PC-3 (cell line): ENCODE measurements around the gene CACNA2D2.
A peak's percentile ranks its signal among the peaks of the same experiment; 100 is the strongest.

Experiments used
- CTCF ChIP-seq: fragments of 300-600 bp; sonication (generic); conservative IDR thresholded peaks from 2 replicates; pipeline ENCODE4 v1.5.1; 2017; ENCODE audit warnings: antibody characterized with exemption, low read depth, mild to moderate bottlenecking, low read length
- EZH2 ChIP-seq: fragments of 300-600 bp; sonication (generic); IDR thresholded peaks from one replicate; pipeline ENCODE4 v1.6.1; 2017; ENCODE audit warnings: antibody characterized with exemption, mild to moderate bottlenecking, low read length; ENCODE audit not compliant: unreplicated experiment

- TF ChIP-seq EZH2 (no peak), CTCF (0 out of 2 replicates have a peak, but pooled peaks have one; percentile 11)
Measured at GRCh38 chr3:50378024-50378423, 125.4 kb downstream of the CACNA2D2 start.
